Stromal cell of bone marrow (primary cell): ENCODE results near the gene ELMOD3.
"Not testable (repeated sequence)": the region's sequence is repeated elsewhere in the genome, so short reads cannot be mapped to it uniquely, and the experiment has no call there.

Experiments
- DNase-seq: peaks from one replicate; pipeline ENCODE4 v3.0.0-alpha.2; 2012; ENCODE audit warnings: low read depth

ELMOD3 gene

GRCh38 chr2:85329701-85330100 lies 24.9 kb upstream of the ELMOD3 start:
- DNase-seq: not testable (repeated sequence)

GRCh38 chr2:85330839-85331636 lies 23.5 kb upstream of the ELMOD3 start:
- DNase-seq: no peak

DNA sequence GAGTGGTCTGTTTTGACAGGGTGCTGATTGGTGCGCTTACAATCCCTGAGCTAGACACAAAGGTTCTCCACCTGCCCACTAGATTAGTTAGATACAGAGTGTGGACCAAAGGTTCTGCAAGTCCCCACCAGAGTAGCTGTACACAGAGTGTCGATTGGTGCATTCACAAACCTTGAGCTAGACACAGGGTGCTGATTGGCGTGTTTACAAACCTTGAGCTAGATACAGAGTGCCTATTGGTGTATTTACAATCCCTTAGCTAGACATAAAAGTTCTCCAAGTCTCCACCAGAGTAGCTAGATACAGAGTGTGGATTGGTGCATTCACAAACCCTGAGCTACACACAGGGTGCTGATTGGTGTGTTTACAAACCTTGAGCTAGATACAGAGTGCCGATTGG lies 20.7 kb upstream of the ELMOD3 start:
- not testable (repeated sequence) for DNase-seq

DNA sequence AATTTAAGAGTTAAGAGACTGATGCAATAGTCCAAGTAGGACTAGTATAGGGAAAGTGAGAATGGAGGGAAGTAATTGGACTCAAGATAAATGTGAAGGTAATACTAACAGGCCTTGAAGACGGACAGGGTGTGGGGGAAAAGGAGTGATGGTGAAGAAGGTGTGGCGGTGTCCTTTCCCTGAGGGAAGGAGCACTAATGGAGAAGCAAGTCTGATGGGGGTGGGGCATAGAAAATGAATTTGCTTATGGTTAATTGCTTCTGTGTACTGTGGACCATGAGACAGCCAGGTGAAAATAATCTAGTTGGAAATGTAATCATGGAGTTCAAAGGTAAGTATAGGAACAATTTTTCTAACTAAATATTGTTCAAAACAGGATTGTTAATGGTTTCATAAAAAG lies 19.6 kb upstream of the ELMOD3 start:
- no peak for DNase-seq

DNA sequence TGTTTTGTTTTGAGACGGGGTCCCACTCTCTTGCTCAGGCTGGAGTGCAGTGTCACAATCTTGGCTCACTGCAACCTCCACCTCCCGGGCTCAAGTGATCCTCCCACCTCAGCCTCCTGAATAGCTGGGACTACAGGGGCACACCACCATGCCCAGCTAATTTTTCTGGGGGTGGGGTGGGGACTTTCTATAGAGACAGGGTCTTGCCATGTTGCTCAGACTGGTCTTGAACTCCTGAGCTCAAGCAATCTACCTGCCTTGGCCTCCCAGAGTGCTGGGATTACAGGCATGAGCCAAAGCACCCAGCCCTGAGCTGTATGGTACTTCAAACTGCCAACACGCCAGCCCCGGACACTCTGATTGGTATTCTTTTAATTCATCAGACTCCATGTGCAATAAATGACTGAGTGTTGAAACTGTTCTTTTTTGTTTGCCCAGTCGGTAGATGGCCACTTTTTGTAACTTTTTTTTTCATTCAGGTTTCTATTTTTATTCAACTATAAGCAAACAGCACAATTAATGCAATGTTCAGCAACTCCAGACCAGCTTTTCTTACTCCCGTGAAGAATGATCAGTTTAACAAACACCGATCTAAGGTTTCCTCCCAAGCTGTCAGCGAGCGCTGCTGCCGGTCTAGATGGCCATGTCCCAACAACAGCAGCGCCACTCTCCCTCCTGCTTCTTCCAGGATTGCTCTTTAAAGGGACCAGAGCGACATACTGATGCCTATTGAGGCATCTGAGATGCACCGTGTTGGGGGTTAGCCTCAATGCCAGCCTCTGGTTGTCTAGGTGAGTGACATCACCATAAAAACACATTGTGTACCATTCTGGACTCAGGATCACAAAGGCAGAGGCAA lies 14.3 kb upstream of the ELMOD3 start:
- DNase-seq: no peak

GRCh38 chr2:85341269-85342029 lies 13.1 kb upstream of the ELMOD3 start:
- DNase-seq: no peak

DNA sequence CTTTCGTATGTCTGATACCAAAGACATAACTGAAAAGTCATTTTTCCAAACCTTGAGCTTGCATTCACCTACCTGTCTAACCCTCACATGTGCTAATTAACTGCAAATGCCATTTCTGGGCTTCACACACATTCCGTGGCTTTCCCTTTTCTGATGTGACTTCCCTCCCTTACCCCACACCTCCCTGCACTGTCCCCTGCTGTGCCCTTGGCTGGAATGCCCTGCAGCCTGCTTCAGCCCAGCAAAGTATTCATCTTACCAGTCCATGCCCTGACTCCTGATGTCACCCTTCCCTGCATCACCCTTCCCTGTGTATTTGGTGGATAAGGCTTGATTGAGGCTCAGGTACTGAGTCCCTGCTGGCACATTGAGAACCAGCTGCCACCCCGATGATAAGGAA lies 12.4 kb upstream of the ELMOD3 start:
- no peak for DNase-seq

- not testable (repeated sequence) for DNase-seq
Observed at GRCh38 chr2:85343207-85343895, 11.2 kb upstream of the ELMOD3 start.

- no peak for DNase-seq
Observed at GRCh38 chr2:85344356-85344954, 10.1 kb upstream of the ELMOD3 start.

GRCh38 chr2:85347599-85347998 lies 7.0 kb upstream of the ELMOD3 start:
- DNase-seq: no peak

DNA sequence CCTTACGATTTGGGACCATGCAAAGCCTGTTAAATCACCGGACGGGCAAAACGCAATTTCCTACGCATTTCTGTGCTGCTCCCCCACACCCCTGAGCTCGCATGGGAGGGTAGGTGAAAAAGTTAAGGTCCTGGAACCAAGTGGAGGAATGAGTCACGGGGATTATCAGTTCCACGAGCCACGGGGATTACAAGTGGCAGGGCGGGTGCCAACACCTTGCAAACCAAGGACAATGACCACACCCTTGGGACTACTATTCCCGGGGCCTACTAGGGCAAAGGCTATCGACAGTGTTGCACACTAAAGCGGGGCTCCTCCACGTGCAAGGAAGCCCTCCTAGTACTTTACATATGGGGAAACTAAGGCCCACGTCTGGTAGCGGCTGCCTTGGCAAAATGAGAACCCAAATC lies 688 bp upstream of the ELMOD3 start:
- no peak for DNase-seq

DNA sequence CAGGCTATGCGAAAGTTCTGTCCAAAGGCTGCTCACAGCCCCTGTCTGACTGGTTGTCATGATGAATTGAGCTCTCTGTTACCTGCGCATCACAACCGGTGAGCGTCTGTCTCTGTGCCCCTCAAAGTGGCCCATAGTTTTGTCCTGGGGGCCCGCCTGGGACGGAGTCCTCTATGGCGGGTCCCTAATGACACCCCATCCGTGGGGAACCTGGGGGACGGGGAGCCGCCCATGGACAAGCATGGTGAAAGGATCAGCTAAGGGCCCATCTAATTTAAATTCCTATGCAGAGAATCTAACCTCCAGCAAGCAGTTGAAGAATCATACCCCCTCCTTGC lies 473 bp downstream of the ELMOD3 start:
- no peak for DNase-seq

- DNase-seq: no peak
Observed at GRCh38 chr2:85355521-85355920, 952 bp downstream of the ELMOD3 start.

- DNase-seq: no peak
Observed at GRCh38 chr2:85356186-85356585, 1.6 kb downstream of the ELMOD3 start.

DNA sequence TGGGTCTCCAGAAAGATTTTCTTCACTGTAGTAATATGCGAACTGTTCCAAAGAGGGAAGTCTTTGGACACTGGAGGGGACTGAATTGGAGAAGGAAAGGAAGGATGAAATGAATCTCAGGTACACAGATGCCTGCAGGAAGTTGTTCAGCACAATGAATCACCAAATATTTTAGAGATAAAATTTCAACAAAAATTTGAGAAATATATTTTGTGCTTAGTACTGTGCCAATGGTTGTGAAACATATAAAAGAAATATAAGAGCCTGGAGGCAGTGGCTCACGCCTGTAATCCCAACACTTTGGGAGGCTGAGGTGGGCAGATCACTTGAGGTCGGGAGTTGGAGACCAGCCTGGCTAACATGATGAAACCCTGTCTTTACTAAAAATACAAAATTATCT lies 3.2 kb downstream of the ELMOD3 start:
- DNase-seq: no peak

DNA sequence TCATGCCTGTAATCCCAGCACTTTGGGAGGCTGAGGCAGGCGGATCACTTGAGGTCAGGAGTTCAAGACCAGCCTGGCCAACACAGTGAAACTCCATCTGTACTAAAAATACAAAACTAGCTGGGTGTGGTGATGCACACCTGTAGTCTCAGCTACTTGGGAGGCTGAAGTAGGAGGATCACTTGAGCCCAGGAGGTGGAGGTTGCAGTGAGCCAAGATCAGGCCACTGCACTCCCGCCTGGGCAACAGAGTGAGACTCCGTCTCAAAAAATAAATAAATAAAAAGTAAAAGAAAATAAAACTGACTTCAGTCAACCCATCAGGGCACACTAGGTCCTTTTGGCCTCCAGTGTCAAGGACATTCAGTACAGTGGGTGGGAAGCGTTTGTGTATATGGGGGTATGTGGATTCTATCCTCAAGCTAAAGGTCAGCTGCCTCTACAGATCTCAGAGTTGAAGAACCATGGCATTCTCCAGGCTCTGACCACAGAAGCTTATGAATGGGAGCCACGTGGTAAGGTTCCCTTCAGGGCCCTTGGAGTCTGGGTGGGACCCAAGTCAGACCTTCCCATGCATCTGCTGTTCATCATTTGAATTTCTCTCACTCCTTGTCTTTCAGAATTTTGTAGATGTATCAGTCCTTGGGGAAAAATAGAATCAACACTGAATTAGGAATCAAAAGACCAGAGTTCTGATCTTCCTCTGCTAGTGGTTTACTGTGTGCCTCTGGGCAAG lies 8.3 kb downstream of the ELMOD3 start:
- DNase-seq: not testable (repeated sequence)

GRCh38 chr2:85367180-85367579 lies 12.6 kb downstream of the ELMOD3 start:
- no peak for DNase-seq

DNA sequence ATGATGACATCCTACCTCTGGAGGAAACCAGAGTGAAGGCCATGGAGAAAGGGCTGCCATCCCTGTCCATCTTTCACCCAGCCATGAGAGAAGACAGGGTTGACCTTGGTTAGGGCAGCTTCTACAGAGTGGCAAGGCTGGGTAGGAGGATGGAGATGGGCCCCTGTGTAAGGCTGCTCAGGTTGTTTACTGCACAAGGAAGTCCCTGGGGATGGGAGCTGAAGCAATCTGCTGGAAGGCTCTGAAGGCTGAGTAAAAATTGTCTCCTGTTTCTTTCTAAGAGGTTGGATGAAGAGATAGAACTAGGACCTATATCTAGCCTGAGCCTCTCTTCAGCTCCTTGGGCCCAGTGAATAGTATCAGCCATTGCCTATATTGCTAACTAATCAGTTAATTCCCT lies 14.4 kb downstream of the ELMOD3 start:
- DNase-seq: no peak

GRCh38 chr2:85369500-85369899 lies 14.9 kb downstream of the ELMOD3 start:
- no peak for DNase-seq

DNA sequence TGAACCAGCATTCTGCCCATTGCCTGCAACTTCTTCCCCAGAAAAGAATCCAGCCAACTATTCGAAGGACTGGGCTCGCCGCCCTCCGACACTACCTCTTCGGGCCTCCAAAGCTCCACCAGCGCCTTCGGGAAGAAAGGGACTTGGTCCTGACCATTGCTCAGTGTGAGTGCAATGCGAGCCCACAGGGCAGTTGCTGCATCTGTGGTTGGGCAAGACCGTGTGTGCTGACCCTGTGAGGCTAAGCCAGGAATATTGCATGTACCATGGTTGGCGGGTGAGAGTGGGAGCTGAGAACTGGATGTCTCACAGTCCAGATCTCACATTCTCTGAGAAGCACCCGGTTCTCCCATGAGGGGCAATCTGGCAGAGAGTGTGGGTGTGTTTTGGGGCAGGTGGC lies 16.5 kb downstream of the ELMOD3 start:
- no peak for DNase-seq
